ENCODE results near the gene CCDC40. TPM values are rescaled to one million over a fixed set of nuclear protein-coding genes. Genes with fewer than 3 reads are reported as not detected.
A peak's percentile ranks its signal among the peaks of the same experiment; 100 is the strongest.

The CCDC40 gene
- total and polyA plus RNA-seq, 2 of the 13 experiments (the other 11 are each of a cell fraction or from before 2014, with no cell fraction given), result 4.1 to 5.5 TPM

DNA sequence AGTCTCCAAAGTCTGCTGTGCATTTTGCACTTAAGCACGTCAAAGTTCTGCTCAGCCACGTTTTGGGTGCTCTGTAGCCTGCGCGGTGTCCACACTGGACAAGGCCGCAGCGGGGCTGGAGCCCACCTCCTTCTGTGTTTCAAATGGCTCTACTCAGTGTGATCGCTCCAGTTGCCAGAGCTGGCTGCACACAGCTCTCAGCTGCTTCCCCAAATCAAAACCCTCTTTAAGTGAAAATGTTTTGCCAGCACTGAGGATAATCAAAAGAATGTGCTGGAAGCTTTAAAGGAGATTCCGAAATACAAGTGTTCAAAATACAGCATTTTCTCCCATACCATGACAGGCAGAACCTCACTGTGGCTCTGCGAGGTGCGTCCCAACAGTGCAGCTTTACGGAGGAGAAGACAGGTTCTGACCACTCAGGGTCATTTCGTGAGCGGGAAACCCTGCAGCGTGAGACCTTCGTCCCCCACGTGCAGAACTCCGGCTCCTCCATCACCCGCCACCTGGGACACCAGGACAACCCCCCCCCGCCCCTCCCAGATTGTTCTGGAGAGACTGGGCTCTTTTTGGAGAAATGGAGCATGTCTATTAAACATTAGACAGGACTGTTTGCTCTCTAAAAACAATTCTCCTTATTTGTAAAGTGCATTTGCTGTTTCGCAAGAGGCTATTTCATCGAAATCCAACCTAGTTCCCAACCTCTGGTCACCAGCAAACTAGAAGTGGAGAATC is 17.4 kb upstream of the CCDC40 start (continued):
- TF ChIP-seq ZNF709 (CRISPR knock-in tag; IDR thresholded peaks at IDR 0.05) (no peak), ZNF260 (CRISPR knock-in tag; IDR thresholded peaks at IDR 0.05; ENCODE audit: borderline replicate concordance, low read depth) (no peak), ATM (IDR thresholded peaks at IDR 0.05; ENCODE audit: borderline replicate concordance) (no peak), SOX13 (IDR thresholded peaks at IDR 0.05) (no peak), SOX13 (CRISPR knock-in tag; conservative IDR thresholded peaks at IDR 0.05 in 1 of 2, IDR thresholded peaks at IDR 0.05 in 1 of 2) (peak in 1 of 2 experiments; percentile 60; a peak in 2 of 4 replicates), PAX8 (CRISPR knock-in tag; IDR thresholded peaks at IDR 0.05; ENCODE audit: borderline replicate concordance) (no peak), ZNF510 (CRISPR knock-in tag; IDR thresholded peaks at IDR 0.05; ENCODE audit: low read depth) (no peak), ZNF629 (CRISPR knock-in tag; conservative IDR thresholded peaks at IDR 0.05) (0 out of 2 replicates have a peak, but pooled peaks have one; percentile 2), ZNF383 (CRISPR knock-in tag; IDR thresholded peaks at IDR 0.05; ENCODE audit: borderline replicate concordance) (no peak), NFYC (CRISPR knock-in tag; IDR thresholded peaks at IDR 0.05) (no peak), REL (CRISPR knock-in tag; conservative IDR thresholded peaks at IDR 0.05) (peak; percentile 82; the same call in 1 of the 2 replicates)
- TF ChIP-seq, protein P1, sequence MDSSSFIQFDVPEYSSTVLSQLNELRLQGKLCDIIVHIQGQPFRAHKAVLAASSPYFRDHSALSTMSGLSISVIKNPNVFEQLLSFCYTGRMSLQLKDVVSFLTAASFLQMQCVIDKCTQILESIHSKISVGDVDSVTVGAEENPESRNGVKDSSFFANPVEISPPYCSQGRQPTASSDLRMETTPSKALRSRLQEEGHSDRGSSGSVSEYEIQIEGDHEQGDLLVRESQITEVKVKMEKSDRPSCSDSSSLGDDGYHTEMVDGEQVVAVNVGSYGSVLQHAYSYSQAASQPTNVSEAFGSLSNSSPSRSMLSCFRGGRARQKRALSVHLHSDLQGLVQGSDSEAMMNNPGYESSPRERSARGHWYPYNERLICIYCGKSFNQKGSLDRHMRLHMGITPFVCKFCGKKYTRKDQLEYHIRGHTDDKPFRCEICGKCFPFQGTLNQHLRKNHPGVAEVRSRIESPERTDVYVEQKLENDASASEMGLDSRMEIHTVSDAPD (CRISPR knock-in tag; IDR thresholded peaks at IDR 0.05), result no peak
- TF ChIP-seq, protein P2, sequence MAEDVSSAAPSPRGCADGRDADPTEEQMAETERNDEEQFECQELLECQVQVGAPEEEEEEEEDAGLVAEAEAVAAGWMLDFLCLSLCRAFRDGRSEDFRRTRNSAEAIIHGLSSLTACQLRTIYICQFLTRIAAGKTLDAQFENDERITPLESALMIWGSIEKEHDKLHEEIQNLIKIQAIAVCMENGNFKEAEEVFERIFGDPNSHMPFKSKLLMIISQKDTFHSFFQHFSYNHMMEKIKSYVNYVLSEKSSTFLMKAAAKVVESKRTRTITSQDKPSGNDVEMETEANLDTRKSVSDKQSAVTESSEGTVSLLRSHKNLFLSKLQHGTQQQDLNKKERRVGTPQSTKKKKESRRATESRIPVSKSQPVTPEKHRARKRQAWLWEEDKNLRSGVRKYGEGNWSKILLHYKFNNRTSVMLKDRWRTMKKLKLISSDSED (CRISPR knock-in tag; IDR thresholded peaks at IDR 0.05), result no peak
- TF ChIP-seq, protein P3, sequence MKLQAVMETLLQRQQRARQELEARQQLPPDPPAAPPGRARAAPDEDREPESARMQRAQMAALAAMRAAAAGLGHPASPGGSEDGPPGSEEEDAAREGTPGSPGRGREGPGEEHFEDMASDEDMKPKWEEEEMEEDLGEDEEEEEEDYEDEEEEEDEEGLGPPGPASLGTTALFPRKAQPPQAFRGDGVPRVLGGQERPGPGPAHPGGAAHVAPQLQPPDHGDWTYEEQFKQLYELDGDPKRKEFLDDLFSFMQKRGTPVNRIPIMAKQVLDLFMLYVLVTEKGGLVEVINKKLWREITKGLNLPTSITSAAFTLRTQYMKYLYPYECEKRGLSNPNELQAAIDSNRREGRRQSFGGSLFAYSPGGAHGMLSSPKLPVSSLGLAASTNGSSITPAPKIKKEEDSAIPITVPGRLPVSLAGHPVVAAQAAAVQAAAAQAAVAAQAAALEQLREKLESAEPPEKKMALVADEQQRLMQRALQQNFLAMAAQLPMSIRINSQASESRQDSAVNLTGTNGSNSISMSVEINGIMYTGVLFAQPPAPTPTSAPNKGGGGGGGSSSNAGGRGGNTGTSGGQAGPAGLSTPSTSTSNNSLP (IDR thresholded peaks at IDR 0.05; ENCODE audit: low read depth, low read length), result no peak; the same call in 1 of the 2 replicates
- TF ChIP-seq, protein P4, sequence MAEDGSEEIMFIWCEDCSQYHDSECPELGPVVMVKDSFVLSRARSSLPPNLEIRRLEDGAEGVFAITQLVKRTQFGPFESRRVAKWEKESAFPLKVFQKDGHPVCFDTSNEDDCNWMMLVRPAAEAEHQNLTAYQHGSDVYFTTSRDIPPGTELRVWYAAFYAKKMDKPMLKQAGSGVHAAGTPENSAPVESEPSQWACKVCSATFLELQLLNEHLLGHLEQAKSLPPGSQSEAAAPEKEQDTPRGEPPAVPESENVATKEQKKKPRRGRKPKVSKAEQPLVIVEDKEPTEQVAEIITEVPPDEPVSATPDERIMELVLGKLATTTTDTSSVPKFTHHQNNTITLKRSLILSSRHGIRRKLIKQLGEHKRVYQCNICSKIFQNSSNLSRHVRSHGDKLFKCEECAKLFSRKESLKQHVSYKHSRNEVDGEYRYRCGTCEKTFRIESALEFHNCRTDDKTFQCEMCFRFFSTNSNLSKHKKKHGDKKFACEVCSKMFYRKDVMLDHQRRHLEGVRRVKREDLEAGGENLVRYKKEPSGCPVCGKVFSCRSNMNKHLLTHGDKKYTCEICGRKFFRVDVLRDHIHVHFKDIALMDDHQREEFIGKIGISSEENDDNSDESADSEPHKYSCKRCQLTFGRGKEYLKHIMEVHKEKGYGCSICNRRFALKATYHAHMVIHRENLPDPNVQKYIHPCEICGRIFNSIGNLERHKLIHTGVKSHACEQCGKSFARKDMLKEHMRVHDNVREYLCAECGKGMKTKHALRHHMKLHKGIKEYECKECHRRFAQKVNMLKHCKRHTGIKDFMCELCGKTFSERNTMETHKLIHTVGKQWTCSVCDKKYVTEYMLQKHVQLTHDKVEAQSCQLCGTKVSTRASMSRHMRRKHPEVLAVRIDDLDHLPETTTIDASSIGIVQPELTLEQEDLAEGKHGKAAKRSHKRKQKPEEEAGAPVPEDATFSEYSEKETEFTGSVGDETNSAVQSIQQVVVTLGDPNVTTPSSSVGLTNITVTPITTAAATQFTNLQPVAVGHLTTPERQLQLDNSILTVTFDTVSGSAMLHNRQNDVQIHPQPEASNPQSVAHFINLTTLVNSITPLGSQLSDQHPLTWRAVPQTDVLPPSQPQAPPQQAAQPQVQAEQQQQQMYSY (CRISPR knock-in tag; IDR thresholded peaks at IDR 0.05), result 0 out of 2 replicates have a peak, but pooled peaks have one; percentile 18
- TF ChIP-seq, protein P5, sequence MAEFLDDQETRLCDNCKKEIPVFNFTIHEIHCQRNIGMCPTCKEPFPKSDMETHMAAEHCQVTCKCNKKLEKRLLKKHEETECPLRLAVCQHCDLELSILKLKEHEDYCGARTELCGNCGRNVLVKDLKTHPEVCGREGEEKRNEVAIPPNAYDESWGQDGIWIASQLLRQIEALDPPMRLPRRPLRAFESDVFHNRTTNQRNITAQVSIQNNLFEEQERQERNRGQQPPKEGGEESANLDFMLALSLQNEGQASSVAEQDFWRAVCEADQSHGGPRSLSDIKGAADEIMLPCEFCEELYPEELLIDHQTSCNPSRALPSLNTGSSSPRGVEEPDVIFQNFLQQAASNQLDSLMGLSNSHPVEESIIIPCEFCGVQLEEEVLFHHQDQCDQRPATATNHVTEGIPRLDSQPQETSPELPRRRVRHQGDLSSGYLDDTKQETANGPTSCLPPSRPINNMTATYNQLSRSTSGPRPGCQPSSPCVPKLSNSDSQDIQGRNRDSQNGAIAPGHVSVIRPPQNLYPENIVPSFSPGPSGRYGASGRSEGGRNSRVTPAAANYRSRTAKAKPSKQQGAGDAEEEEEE (CRISPR knock-in tag; IDR thresholded peaks at IDR 0.05; ENCODE audit: borderline replicate concordance), result no peak
- TF ChIP-seq, protein P6, sequence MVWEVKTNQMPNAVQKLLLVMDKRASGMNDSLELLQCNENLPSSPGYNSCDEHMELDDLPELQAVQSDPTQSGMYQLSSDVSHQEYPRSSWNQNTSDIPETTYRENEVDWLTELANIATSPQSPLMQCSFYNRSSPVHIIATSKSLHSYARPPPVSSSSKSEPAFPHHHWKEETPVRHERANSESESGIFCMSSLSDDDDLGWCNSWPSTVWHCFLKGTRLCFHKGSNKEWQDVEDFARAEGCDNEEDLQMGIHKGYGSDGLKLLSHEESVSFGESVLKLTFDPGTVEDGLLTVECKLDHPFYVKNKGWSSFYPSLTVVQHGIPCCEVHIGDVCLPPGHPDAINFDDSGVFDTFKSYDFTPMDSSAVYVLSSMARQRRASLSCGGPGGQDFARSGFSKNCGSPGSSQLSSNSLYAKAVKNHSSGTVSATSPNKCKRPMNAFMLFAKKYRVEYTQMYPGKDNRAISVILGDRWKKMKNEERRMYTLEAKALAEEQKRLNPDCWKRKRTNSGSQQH (CRISPR knock-in tag; IDR thresholded peaks at IDR 0.05; ENCODE audit: low read depth), result no peak
